HCT116 (cell line): Measurements from ENCODE around the gene MARVELD3. TPM values are rescaled to one million over a fixed set of nuclear protein-coding genes. Genes with fewer than 3 reads are reported as not detected.

Experiments used
- ATAC-seq: fragments of 200-7000 bp; cut with Tn5 transposase; 2 replicates; pipeline ENCODE4 v1.9.1; 2020; ENCODE audit warnings: mild to moderate bottlenecking, moderate library complexity
- BruUV-seq: library from RNA; stranded (reverse); fragments of 400-500 nt; replicated peaks from 2 replicates; lab custom pipeline; 2021; lab: Mats Ljungman, UMichigan
- CTCF ChIA-PET: fragments of 300-600 bp; sonication (Branson Sonifier 250); formaldehyde crosslinking; loops from one replicate; lab custom pipeline; 2021; ENCODE audit warnings: antibody characterized with exemption; lab: Charles Lee
- POLR2A ChIA-PET: fragments of 300-600, 350-600 bp; sonication (Branson Sonifier 250); formaldehyde crosslinking; loops from one replicate; lab custom pipeline; 2021; ENCODE audit warnings: antibody characterized with exemption; lab: Charles Lee
- RAD21 ChIA-PET, 2 experiments: fragments of 300-600 bp; sonication (Branson Sonifier 250); formaldehyde crosslinking; loops; one replicate each; lab custom pipeline; 2023; ENCODE audit warnings: low total read pairs in 2 of 2; ENCODE audit not compliant: uncharacterized antibody in 2 of 2, unreplicated experiment in 2 of 2, low non-redundant PET in 1 of 2; lab: Charles Lee
- DNase-seq: peaks from one replicate; pipeline ENCODE4 v3.0.0-alpha.2; 2010; ENCODE audit warnings: low read depth, low spot score
- H2AFZ ChIP-seq: fragments of 200-600 bp; shearing (Covaris generic), sonication (generic); 2 replicates; pipeline ENCODE4 v1.6.1; 2017; ENCODE audit warnings: low read depth, mixed run types, mixed read lengths, antibody characterized with exemption, low read length; ENCODE audit not compliant: poor library complexity, severe bottlenecking
- H3K27ac ChIP-seq: 2 replicates; pipeline ENCODE4 v1.5.1; 2012; ENCODE audit warnings: low read depth, low read length
- H3K27me3 ChIP-seq: fragments of 200-600 bp; sonication (generic); 2 replicates; pipeline ENCODE4 v1.6.1; 2016; ENCODE audit warnings: mixed run types, low read length, mixed read lengths; ENCODE audit not compliant: insufficient read depth
- H3K36me3 ChIP-seq, 2 experiments: fragments of 200-500 bp in 1 of 2; fragments of 200-600 bp in 1 of 2; sonication (Bioruptor generic) in 1 of 2; sonication (generic) in 1 of 2; 2 replicates each; pipeline versions ENCODE4 v1.5.1 to v1.6.1; 2014 to 2016; ENCODE audit warnings: low read length in 2 of 2, inconsistent platforms in 1 of 2, mixed read lengths in 1 of 2, mixed run types in 1 of 2; ENCODE audit not compliant: insufficient read depth in 2 of 2, control insufficient read depth in 1 of 2
- H3K4me1 ChIP-seq, 2 experiments: fragments of 200-600 bp in 1 of 2; sonication (generic) in 1 of 2; 2 replicates each; pipeline versions ENCODE4 v1.5.1 to v1.6.1; 2012 to 2017; ENCODE audit warnings: low read length in 2 of 2, inconsistent platforms in 1 of 2, mild to moderate bottlenecking in 1 of 2, mixed read lengths in 1 of 2, mixed run types in 1 of 2, moderate library complexity in 1 of 2; ENCODE audit not compliant: insufficient read depth in 2 of 2, control insufficient read depth in 1 of 2
- H3K4me2 ChIP-seq: fragments of 200-600 bp; sonication (generic); 2 replicates; pipeline ENCODE4 v1.6.1; 2017; ENCODE audit warnings: mixed run types, low read length, mixed read lengths
- H3K4me3 ChIP-seq, 2 experiments: fragments of 200-600 bp in 1 of 2; sonication (generic) in 1 of 2; replicated peaks in 1 of 2; 2 replicates each; pipeline ENCODE4 v1.5.1; 2011 to 2016; ENCODE audit warnings: low read length in 2 of 2, control low read depth in 1 of 2, low read depth in 1 of 2, mild to moderate bottlenecking in 1 of 2, mixed read lengths in 1 of 2, mixed run types in 1 of 2
- H3K79me2 ChIP-seq: fragments of 200-600 bp; sonication (generic); 2 replicates; pipeline ENCODE4 v1.6.1; 2017; ENCODE audit warnings: mild to moderate bottlenecking, mixed run types, low read length, moderate library complexity, mixed read lengths; ENCODE audit not compliant: insufficient read depth
- H3K9ac ChIP-seq: fragments of 200-600 bp; sonication (generic); 2 replicates; pipeline ENCODE4 v1.6.1; 2016; ENCODE audit warnings: low read length, mixed read lengths
- H3K9me2 ChIP-seq: fragments of 200-600 bp; sonication (generic), shearing (Covaris generic); 2 replicates; pipeline ENCODE4 v1.6.1; 2017; ENCODE audit warnings: mixed run types, mild to moderate bottlenecking, moderate library complexity; ENCODE audit not compliant: insufficient read depth
- H3K9me3 ChIP-seq, 2 experiments: fragments of 200-500 bp in 1 of 2; fragments of 200-600 bp in 1 of 2; sonication (Bioruptor generic) in 1 of 2; sonication (generic) in 1 of 2; 2 replicates each; pipeline ENCODE4 v1.6.1; 2014 to 2017; ENCODE audit warnings: low read length in 2 of 2, mixed read lengths in 2 of 2, inconsistent platforms in 1 of 2, low read depth in 1 of 2, mild to moderate bottlenecking in 1 of 2, mixed run types in 1 of 2, moderate library complexity in 1 of 2; ENCODE audit not compliant: control insufficient read depth in 1 of 2, insufficient read depth in 1 of 2
- H4K20me1 ChIP-seq: fragments of 200-600 bp; sonication (generic), shearing (Covaris generic); 2 replicates; pipeline ENCODE4 v1.6.1; 2017; ENCODE audit warnings: mixed run types, mild to moderate bottlenecking, moderate library complexity; ENCODE audit not compliant: insufficient read depth
- CBX3 ChIP-seq: IDR thresholded peaks from 2 replicates; pipeline ENCODE4 v1.6.1; 2012; ENCODE audit warnings: low read depth
- CEBPB ChIP-seq: IDR thresholded peaks from 2 replicates; pipeline ENCODE4 v1.6.1; 2012; ENCODE audit warnings: low read depth
- EGR1 ChIP-seq: IDR thresholded peaks from 2 replicates; pipeline ENCODE4 v1.6.1; 2012; ENCODE audit warnings: low read depth
- ELF1 ChIP-seq: IDR thresholded peaks from 2 replicates; pipeline ENCODE4 v1.6.1; 2012; ENCODE audit warnings: low read depth, borderline replicate concordance
- EZH2 ChIP-seq: fragments of 200-600 bp; sonication (generic); IDR thresholded peaks from 2 replicates; pipeline ENCODE4 v1.6.1; 2017; ENCODE audit warnings: antibody characterized with exemption, mixed run types
- POLR2AphosphoS5 ChIP-seq: IDR thresholded peaks from 2 replicates; pipeline ENCODE4 v1.6.1; 2011; ENCODE audit warnings: mild to moderate bottlenecking, low read depth, low read length, moderate library complexity
- RAD21 ChIP-seq: IDR thresholded peaks from 2 replicates; pipeline ENCODE4 v1.6.1; 2012; ENCODE audit warnings: low read depth, mild to moderate bottlenecking
- SIN3A ChIP-seq: IDR thresholded peaks from 2 replicates; pipeline ENCODE4 v1.6.1; 2012; ENCODE audit warnings: low read depth
- SP1 ChIP-seq: IDR thresholded peaks from 2 replicates; pipeline ENCODE4 v1.6.1; 2012; ENCODE audit warnings: low read depth
- SRF ChIP-seq: IDR thresholded peaks from 2 replicates; pipeline ENCODE4 v1.6.1; 2012; ENCODE audit warnings: low read depth
- ZNF274 ChIP-seq: fragments of 200-500 bp; sonication (Bioruptor generic); IDR thresholded peaks from 2 replicates; pipeline ENCODE4 v1.6.1; 2014; ENCODE audit warnings: mild to moderate bottlenecking, low read depth, low read length, inconsistent platforms
- intact Hi-C: fragments of 100-400 bp; cut with micrococcal nuclease; formaldehyde crosslinking; loops from 2 replicates; pipeline ENCODE4 v1.10.0; 2022
- total RNA-seq: library from RNA; stranded (reverse); gene quantifications from one replicate; pipeline ENCODE4 v1.2.1, GENCODE V29; 2021; ENCODE audit not compliant: unreplicated experiment
- TF ChIP-seq, protein P1 (sequence below): IDR thresholded peaks from 2 replicates; pipeline ENCODE4 v1.6.1; 2012
- TF ChIP-seq, protein P2 (sequence below), 3 experiments: fragments of 200-600 bp in 1 of 3; sonication (generic) in 1 of 3; IDR thresholded peaks in 2 of 3; conservative IDR thresholded peaks in 1 of 3; 2 replicates each; pipeline ENCODE4 v1.5.1; 2012 to 2017; ENCODE audit warnings: low read depth in 2 of 3, low read length in 2 of 3, antibody characterized with exemption in 1 of 3, borderline replicate concordance in 1 of 3, control low read depth in 1 of 3, mild to moderate bottlenecking in 1 of 3, mixed read lengths in 1 of 3, mixed run types in 1 of 3, moderate library complexity in 1 of 3; ENCODE audit not compliant: insufficient read depth in 1 of 3
- TF ChIP-seq, protein P3 (sequence below): IDR thresholded peaks from 2 replicates; pipeline ENCODE4 v1.6.1; 2011; ENCODE audit warnings: mild to moderate bottlenecking, low read length, moderate library complexity; ENCODE audit not compliant: insufficient replicate concordance; ENCODE audit errors: extremely low read depth

The MARVELD3 gene
- total RNA-seq, 1 experiment from 2014 or later, result 20.9 TPM

DNA sequence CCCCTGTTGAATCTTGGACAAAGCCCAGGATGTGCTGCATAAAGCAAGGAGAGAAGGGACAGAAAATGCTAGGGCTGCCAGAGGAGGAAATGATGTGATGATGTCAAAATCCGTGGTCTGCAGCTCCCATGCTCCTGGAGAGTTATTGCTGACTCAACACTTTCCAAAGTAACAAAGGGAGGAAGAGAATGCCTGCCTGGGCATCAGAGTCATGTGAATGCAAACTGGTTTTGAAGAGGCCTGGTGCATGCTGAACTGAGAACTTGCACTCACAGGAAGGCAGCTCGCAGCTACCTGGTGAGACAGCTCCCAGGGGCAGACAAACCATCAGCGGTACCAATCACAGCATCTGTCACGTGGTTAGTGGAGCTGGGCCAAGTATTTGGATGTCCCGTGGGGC, 2.8 kb downstream of the MARVELD3 start:
- CTCF ChIA-PET, result interaction anchor here (1.4 to 3.5 kb wide), 2 partner anchors 15 to 18 kb away, joined by 3 to 17 read pairs; no protein-coding TSS in a partner anchor
- no peak overlapping the region for H2AFZ ChIP-seq
- H3K79me2 ChIP-seq, result peaks cover 30% of the 10 kb centered on the region
- H3K27ac ChIP-seq, result no peak overlapping the region
- DNase-seq, result no peak
- no peak for ATAC-seq
- no TSS peak for BruUV-seq
- no peak overlapping the region for H3K4me2 ChIP-seq
- H3K27me3 ChIP-seq, result no peaks in the 10 kb centered on the region
- H3K9me3 ChIP-seq, result no peaks in the 10 kb centered on the region
- peaks cover 13 to 24% of the 10 kb centered on the region in 2 experiments; a peak in 3 of 4 replicates for H3K36me3 ChIP-seq
- H3K9ac ChIP-seq, result no peak overlapping the region
- H3K4me1 ChIP-seq, result peaks cover 7 to 12% of the 10 kb centered on the region in 2 experiments; a peak in 3 of 4 replicates
- intact Hi-C loops, result no loop called here
- no peaks in the 10 kb centered on the region for H3K9me2 ChIP-seq
- TF ChIP-seq RAD21 (no peak), SP1 (no peak), POLR2AphosphoS5 (no peak), CEBPB (no peak), EGR1 (no peak), CBX3 (no peak), SIN3A (no peak), EZH2 (no peak), ZNF274 (no peak), ELF1 (no peak), SRF (no peak)
- TF ChIP-seq, protein P1, sequence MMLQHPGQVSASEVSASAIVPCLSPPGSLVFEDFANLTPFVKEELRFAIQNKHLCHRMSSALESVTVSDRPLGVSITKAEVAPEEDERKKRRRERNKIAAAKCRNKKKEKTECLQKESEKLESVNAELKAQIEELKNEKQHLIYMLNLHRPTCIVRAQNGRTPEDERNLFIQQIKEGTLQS, result no peak
- TF ChIP-seq, protein P2, sequence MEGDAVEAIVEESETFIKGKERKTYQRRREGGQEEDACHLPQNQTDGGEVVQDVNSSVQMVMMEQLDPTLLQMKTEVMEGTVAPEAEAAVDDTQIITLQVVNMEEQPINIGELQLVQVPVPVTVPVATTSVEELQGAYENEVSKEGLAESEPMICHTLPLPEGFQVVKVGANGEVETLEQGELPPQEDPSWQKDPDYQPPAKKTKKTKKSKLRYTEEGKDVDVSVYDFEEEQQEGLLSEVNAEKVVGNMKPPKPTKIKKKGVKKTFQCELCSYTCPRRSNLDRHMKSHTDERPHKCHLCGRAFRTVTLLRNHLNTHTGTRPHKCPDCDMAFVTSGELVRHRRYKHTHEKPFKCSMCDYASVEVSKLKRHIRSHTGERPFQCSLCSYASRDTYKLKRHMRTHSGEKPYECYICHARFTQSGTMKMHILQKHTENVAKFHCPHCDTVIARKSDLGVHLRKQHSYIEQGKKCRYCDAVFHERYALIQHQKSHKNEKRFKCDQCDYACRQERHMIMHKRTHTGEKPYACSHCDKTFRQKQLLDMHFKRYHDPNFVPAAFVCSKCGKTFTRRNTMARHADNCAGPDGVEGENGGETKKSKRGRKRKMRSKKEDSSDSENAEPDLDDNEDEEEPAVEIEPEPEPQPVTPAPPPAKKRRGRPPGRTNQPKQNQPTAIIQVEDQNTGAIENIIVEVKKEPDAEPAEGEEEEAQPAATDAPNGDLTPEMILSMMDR (IDR thresholded peaks at IDR 0.05 in 2 of 3, conservative IDR thresholded peaks at IDR 0.05 in 1 of 3; ENCODE audit: borderline replicate concordance in 1 of 3, insufficient read depth in 1 of 3, low read depth in 2 of 3, low read length in 2 of 3), result no peak
- TF ChIP-seq, protein P3, sequence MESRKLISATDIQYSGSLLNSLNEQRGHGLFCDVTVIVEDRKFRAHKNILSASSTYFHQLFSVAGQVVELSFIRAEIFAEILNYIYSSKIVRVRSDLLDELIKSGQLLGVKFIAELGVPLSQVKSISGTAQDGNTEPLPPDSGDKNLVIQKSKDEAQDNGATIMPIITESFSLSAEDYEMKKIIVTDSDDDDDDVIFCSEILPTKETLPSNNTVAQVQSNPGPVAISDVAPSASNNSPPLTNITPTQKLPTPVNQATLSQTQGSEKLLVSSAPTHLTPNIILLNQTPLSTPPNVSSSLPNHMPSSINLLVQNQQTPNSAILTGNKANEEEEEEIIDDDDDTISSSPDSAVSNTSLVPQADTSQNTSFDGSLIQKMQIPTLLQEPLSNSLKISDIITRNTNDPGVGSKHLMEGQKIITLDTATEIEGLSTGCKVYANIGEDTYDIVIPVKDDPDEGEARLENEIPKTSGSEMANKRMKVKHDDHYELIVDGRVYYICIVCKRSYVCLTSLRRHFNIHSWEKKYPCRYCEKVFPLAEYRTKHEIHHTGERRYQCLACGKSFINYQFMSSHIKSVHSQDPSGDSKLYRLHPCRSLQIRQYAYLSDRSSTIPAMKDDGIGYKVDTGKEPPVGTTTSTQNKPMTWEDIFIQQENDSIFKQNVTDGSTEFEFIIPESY, result no peak
- TF ChIP-seq, all 23 proteins: peak for 0
- H4K20me1 ChIP-seq, result no peaks in the 10 kb centered on the region
- ChIA-PET POLR2A (no interaction called here), RAD21 (no interaction called here)
- H3K4me3 ChIP-seq, result no peak overlapping the region
